Measurements from ENCODE around the gene DOK5.

The DOK5 gene

DNA sequence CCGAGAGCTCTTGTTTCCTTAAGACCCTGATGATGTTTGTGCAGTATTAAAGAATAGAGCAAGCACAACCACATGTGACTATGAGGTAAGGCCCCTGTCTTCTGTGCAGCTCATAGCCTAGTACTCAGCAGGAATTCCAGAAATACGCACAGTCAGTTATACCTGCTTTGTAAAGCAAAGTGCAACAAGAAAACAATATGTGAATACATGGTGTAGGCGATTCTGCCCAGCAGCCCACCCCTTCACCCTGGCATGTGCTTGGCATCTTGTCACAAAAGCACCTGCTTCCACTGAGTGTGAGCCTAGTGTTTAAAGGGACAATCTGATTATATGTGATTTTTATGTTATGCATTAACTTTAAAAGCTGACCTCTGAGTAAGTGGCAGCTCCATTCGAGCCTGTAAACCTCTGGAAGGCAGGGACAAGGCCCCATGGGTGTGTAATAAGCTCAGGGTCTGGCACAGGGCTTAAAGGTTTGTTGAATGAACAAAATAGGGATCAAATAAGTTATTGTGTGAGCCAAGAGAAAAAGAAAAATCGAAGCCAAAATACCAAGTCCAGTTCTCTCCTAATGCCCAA is 148.7 kb downstream of the DOK5 start:
- TF ChIP-seq, protein P1, sequence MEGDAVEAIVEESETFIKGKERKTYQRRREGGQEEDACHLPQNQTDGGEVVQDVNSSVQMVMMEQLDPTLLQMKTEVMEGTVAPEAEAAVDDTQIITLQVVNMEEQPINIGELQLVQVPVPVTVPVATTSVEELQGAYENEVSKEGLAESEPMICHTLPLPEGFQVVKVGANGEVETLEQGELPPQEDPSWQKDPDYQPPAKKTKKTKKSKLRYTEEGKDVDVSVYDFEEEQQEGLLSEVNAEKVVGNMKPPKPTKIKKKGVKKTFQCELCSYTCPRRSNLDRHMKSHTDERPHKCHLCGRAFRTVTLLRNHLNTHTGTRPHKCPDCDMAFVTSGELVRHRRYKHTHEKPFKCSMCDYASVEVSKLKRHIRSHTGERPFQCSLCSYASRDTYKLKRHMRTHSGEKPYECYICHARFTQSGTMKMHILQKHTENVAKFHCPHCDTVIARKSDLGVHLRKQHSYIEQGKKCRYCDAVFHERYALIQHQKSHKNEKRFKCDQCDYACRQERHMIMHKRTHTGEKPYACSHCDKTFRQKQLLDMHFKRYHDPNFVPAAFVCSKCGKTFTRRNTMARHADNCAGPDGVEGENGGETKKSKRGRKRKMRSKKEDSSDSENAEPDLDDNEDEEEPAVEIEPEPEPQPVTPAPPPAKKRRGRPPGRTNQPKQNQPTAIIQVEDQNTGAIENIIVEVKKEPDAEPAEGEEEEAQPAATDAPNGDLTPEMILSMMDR (conservative IDR thresholded peaks at IDR 0.05) = no peak
- TF ChIP-seq ZFX (IDR thresholded peaks at IDR 0.05) = no peak
- no peak overlapping the region for H3K27ac ChIP-seq

DNA sequence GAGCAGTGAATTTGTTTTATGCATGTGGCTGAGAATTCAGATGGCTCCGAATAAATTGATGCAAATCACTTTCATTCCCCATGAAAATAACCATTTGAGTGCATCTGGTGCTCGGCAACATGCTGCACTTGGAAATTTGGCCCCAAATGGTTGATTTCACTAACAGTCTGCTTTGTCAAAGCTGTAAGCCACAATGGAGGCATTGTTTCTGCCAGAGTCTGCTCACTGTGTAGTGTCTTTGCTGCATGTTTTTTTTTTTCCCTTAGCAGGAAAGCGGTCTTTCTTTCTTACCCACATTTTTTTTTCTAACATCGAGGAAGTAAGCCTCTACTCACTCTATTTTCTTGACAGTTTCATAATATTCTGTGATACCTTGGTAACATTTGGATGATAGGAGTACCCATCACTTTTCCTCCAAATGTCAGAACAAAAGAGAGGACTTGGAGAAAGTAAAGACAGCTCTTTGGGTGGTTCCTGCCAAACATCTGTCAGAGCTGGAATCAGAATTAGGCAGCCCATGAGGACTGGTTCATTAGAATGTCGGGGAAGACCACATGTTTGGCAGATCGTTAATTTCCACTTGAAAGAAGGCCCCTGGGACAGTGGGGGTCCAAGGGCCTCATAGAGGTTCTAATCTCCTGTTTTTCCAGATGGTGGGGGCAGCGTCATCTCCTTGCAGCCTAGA is 149.5 kb downstream of the DOK5 start:
- TF ChIP-seq, protein P1 (conservative IDR thresholded peaks at IDR 0.05) = no peak
- TF ChIP-seq ZFX (IDR thresholded peaks at IDR 0.05) = no peak

DNA sequence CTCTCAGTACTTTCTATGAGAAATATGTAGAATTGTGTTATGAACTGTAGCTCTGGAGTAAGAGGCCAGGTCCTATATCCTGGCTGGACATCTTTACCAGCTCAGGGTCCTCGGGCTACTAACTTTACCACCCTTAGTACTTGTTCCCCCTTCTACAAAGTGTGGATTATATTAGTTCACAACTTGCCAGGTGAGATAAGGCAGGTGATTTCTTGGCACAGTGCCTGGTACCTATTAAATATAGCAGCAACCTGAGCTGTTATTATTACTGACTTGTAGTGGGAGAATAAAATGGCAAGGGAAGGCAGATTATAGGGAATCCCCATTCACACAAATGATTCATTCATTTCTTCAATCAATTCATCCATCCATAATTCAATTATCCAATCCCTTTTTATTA is 150.1 kb downstream of the DOK5 start:
- no peak for TF ChIP-seq ZFX (IDR thresholded peaks at IDR 0.05)
- TF ChIP-seq, protein P1 (conservative IDR thresholded peaks at IDR 0.05) = no peak
- no peak overlapping the region for H3K27ac ChIP-seq

More for the DNA sequence above, 149.5 kb downstream of the DOK5 start:
- H3K27ac ChIP-seq = no peak overlapping the region

DNA sequence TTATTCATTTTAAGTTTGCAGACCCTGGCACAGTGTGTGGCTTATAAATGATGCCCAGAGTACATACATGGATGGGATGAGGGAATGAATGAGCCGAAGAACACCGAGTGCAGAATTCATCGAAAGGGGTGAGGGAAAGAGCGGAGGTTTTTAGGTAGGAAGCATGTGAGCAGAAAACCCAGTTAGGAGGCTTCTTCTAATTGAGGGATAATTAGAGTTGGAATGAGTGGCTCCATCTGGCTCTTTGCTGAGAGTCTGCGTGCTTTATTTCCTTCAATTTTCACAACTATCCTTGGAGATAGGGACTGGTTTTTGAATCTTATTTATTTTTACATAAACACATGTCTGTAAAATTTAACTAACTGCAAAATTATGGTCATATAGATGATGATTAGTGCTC is 150.7 kb downstream of the DOK5 start:
- no peak overlapping the region for H3K27ac ChIP-seq

DNA sequence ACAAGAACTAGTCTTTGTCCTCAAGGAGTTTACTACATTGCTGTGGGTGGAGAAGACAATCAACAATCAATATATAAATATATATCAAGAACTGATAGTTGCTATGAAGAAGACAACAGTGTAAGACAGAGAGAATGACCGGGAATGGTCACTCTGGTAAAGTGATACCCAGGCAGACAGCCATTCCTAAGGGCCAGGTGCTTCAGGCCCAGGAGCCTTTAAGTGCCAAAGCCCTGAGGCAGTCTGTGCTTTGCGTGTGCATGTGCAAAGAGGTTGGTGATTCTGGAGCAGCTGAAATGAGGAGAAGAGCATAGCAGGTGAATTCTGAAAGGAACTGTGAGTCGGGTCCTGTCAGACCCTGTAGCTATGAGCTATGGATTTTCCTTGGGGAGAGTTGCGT is 154.2 kb downstream of the DOK5 start:
- no peak overlapping the region for H3K27ac ChIP-seq
- no peak for TF ChIP-seq ZFX (IDR thresholded peaks at IDR 0.05)
- TF ChIP-seq, protein P1 (conservative IDR thresholded peaks at IDR 0.05) = no peak

More for the DNA sequence above, 150.7 kb downstream of the DOK5 start:
- TF ChIP-seq, protein P1 (conservative IDR thresholded peaks at IDR 0.05) = no peak
- TF ChIP-seq ZFX (IDR thresholded peaks at IDR 0.05) = no peak

DNA sequence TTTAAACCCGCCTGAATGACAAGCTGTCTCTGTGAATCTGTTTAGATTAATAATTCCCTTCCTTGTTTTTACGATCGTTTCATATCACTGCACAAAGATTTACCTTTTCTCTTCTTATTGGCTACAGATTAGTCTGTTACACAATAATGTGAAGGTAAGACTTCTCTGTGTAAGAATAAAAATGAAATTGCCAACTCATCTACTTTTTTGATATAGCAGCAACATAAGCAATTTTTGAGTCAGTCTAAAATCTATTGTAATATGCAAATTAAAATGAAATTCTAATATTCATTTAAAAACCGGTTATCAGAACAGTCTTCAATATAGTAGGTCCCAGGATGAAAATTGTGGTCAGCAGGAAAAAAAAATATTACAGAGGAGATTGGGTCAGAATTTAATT is 155.2 kb downstream of the DOK5 start:
- TF ChIP-seq, protein P1 (conservative IDR thresholded peaks at IDR 0.05) = no peak
- no peak for TF ChIP-seq ZFX (IDR thresholded peaks at IDR 0.05)
- H3K27ac ChIP-seq = no peak overlapping the region

DNA sequence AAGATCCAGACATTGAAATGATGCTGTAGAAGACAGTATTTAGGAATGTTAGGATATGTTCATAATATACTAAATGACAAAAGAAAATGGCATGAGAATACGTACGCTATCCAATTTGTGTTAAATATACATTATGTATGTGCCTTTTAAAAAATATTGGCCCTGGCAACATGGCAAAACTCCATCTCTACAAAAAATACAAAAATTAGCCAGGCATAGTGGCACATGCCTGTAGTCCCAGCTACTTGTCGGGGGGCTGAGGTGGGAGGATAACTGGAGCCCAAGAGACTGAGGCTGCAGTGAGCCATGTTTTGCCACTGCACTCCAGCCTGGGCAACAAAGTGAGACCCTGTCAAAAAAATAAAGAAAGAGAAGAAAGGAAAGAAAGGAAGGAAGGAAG is 155.7 kb downstream of the DOK5 start:
- TF ChIP-seq, protein P1 (conservative IDR thresholded peaks at IDR 0.05) = no peak
- no peak for TF ChIP-seq ZFX (IDR thresholded peaks at IDR 0.05)
- H3K27ac ChIP-seq = no peak overlapping the region
